ENCODE measurements around the gene DFFA. TPM values are rescaled to one million over a fixed set of nuclear protein-coding genes. Genes with fewer than 3 reads are reported as not detected.
A peak's percentile ranks its signal among the peaks of the same experiment; 100 is the strongest.

Gene DFFA
- total and polyA plus RNA-seq, 9 of the 15 experiments (the other 6 are each of a cell fraction or from before 2014, with no cell fraction given), result 39.6 to 74.8 (median 59.2) TPM

- Histone ChIP-seq H3K9ac (ENCODE audit: insufficient read depth in 1 of 2, low read depth in 2 of 2, low read length in 2 of 2) (no peak overlapping the region; a peak in 1 of 4 replicates), H3K79me2 (ENCODE audit: control insufficient read depth, insufficient read depth, low read length) (no peaks in the 10 kb centered on the region), H2AFZ (ENCODE audit: low read depth, low read length) (0 out of 2 replicates have a peak overlapping the region, but pooled peaks have one; percentile 14), H3K27me3 (ENCODE audit: control insufficient read depth in 2 of 2, insufficient read depth in 2 of 2, low read length in 2 of 2) (no peaks in the 10 kb centered on the region), H3K27ac (ENCODE audit: extremely low read depth, low read depth, low read length) (no peak overlapping the region), H3K9me3 (replicated peaks; ENCODE audit: control insufficient read depth, insufficient read depth, low read depth, low read length) (no peaks in the 10 kb centered on the region), H3K36me3 (ENCODE audit: control insufficient read depth, insufficient read depth, low read length) (peaks cover 25% of the 10 kb centered on the region; the same call in 2 of the 3 replicates), H3K4me2 (ENCODE audit: insufficient read depth, low read length) (no peak overlapping the region), H3K4me3 (no peak overlapping the region), H3K9me1 (ENCODE audit: control insufficient read depth, insufficient read depth, low read length) (no peaks in the 10 kb centered on the region), H3K4me1 (replicated peaks in 1 of 2; ENCODE audit: control insufficient read depth in 2 of 2, insufficient read depth in 2 of 2, low read length in 2 of 2) (peaks cover 0 to 5% of the 10 kb centered on the region in 2 experiments; a peak in 3 of 5 replicates), H4K20me1 (replicated peaks; ENCODE audit: control insufficient read depth, insufficient read depth, low read length) (no peaks in the 10 kb centered on the region; the same call in 1 of the 2 replicates)
- ATAC-seq (peak; percentile 42), FAIRE-seq (no peak), DNase-seq (ENCODE audit: extremely low read depth in 1 of 4, low spot score in 3 of 4) (peak in 1 of 4 experiments; percentile 28)
- intact Hi-C loops (cut with micrococcal nuclease), result loop anchor here (10.0 kb wide), 1 partner anchor 389 kb away; the partner anchor contains the start of gene UBE4B
- BruUV-seq (replicated peaks), result no TSS peak
- POLR2A ChIA-PET, result interaction anchor here (0.6 to 1.5 kb wide), 4 partner anchors 9 to 68 kb away, joined by 3 to 6 read pairs (median 3); partner anchors contain the start of gene PGD
- TF ChIP-seq FOXP1 (CRISPR knock-in tag; IDR thresholded peaks at IDR 0.05) (no peak), HMG20A (CRISPR knock-in tag; conservative IDR thresholded peaks at IDR 0.05) (no peak), ZNF668 (CRISPR knock-in tag; IDR thresholded peaks at IDR 0.05) (no peak), IRF1 (CRISPR knock-in tag; IDR thresholded peaks at IDR 0.05; ENCODE audit: borderline replicate concordance) (no peak), ZNF41 (CRISPR knock-in tag; conservative IDR thresholded peaks at IDR 0.05) (no peak), ZNF408 (CRISPR knock-in tag; IDR thresholded peaks at IDR 0.05; ENCODE audit: low read depth) (no peak), MAFG (tag; conservative IDR thresholded peaks at IDR 0.05) (no peak), ZNF785 (CRISPR knock-in tag; IDR thresholded peaks at IDR 0.05) (no peak), FIP1L1 (IDR thresholded peaks at IDR 0.05; ENCODE audit: low read depth, low read length, poor library complexity, severe bottlenecking) (no peak), ZNF75A (CRISPR knock-in tag; IDR thresholded peaks at IDR 0.05) (no peak), CTCF (IDR thresholded peaks at IDR 0.05 in 2 of 3, conservative IDR thresholded peaks at IDR 0.05 in 1 of 3; ENCODE audit: insufficient read depth in 2 of 3, low read depth in 1 of 3, low read length in 3 of 3) (0 out of 6 replicates have a peak, but pooled peaks of 1 of the 3 experiments have one; percentile 6), ZFX (CRISPR knock-in tag; IDR thresholded peaks at IDR 0.05) (no peak), NFIC (IDR thresholded peaks at IDR 0.05) (0 out of 2 replicates have a peak, but pooled peaks have one; percentile 17)
- TF ChIP-seq, protein P1, sequence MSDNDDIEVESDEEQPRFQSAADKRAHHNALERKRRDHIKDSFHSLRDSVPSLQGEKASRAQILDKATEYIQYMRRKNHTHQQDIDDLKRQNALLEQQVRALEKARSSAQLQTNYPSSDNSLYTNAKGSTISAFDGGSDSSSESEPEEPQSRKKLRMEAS (CRISPR knock-in tag; IDR thresholded peaks at IDR 0.05), result peak; percentile 43; the same call in 1 of the 2 replicates
- 50% methylated on average over 9 of the region's 9 CpGs for WGBS (ENCODE audit: insufficient coverage, low coverage, missing lambda C conversion rate)
- in situ Hi-C loops (cut with MboI), result no loop called here
- CTCF ChIA-PET (ENCODE audit: low intra/inter-chr PET ratio), result no interaction called here
Measured at GRCh38 chr1:10424034-10424433, 48.3 kb downstream of the DFFA start.

All from K562 (cell line).